ENCODE data around the gene GIGYF1. TPM values are rescaled to one million over a fixed set of nuclear protein-coding genes. Genes with fewer than 3 reads are reported as not detected.
"Not testable (repeated sequence)": the region's sequence is repeated elsewhere in the genome, so short reads cannot be mapped to it uniquely, and the experiment has no call there.

Gene GIGYF1
- total and polyA plus RNA-seq, 2 donors from 2014 or later: 11.6 to 51.3 TPM

DNA sequence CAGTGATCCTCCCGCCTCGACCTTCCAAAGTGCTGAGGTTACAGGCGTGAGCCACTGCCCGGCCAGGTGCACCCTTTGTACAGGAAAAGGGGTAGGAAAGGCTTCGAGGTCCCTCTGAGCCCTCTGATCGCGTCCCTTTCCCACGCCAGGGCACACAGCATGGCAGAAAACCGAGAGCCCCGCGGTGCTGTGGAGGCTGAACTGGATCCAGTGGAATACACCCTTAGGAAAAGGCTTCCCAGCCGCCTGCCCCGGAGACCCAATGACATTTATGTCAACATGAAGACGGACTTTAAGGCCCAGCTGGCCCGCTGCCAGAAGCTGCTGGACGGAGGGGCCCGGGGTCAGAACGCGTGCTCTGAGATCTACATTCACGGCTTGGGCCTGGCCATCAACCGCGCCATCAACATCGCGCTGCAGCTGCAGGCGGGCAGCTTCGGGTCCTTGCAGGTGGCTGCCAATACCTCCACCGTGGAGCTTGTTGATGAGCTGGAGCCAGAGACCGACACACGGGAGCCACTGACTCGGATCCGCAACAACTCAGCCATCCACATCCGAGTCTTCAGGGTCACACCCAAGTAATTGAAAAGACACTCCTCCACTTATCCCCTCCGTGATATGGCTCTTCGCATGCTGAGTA is 12.7 kb upstream of the GIGYF1 start:
- peaks cover 0 to 2% (median 0%) of the 10 kb centered on the region in 3 donors for H3K36me3 ChIP-seq (ENCODE audit: control insufficient read depth in 2 of 3, insufficient read depth in 3 of 3, low read length in 3 of 3)
- intact Hi-C loops (cut with DNase I): no loop called here
- TF ChIP-seq, protein P1, sequence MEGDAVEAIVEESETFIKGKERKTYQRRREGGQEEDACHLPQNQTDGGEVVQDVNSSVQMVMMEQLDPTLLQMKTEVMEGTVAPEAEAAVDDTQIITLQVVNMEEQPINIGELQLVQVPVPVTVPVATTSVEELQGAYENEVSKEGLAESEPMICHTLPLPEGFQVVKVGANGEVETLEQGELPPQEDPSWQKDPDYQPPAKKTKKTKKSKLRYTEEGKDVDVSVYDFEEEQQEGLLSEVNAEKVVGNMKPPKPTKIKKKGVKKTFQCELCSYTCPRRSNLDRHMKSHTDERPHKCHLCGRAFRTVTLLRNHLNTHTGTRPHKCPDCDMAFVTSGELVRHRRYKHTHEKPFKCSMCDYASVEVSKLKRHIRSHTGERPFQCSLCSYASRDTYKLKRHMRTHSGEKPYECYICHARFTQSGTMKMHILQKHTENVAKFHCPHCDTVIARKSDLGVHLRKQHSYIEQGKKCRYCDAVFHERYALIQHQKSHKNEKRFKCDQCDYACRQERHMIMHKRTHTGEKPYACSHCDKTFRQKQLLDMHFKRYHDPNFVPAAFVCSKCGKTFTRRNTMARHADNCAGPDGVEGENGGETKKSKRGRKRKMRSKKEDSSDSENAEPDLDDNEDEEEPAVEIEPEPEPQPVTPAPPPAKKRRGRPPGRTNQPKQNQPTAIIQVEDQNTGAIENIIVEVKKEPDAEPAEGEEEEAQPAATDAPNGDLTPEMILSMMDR (IDR thresholded peaks at IDR 0.05; ENCODE audit: borderline replicate concordance, extremely low read depth, insufficient read depth): no peak
- peak overlapping the region; percentile 6 to 85 (median 65) for H3K9ac ChIP-seq (ENCODE audit: low read length in 3 of 3)
- peak overlapping the region in 1 of 2 donors; percentile 69 for H3K27ac ChIP-seq (ENCODE audit: low read depth in 2 of 2, low read length in 2 of 2)
- DNase-seq (peak in 3 of 5 donors; percentile 46 to 85 (median 74)), FAIRE-seq (no peak)
- H3K27me3 ChIP-seq (ENCODE audit: control insufficient read depth, insufficient read depth, low read length): no peaks in the 10 kb centered on the region
- H3K9me3 ChIP-seq (ENCODE audit: control insufficient read depth in 2 of 3, insufficient read depth in 1 of 3, low read length in 3 of 3): no peaks in the 10 kb centered on the region
- H3K4me1 ChIP-seq (ENCODE audit: control insufficient read depth in 2 of 3, insufficient read depth in 2 of 3, low read depth in 1 of 3, low read length in 3 of 3): peaks cover 0 to 12% (median 0%) of the 10 kb centered on the region in 3 donors
- peak overlapping the region; percentile 84 to 89 (median 89) for H3K4me3 ChIP-seq (ENCODE audit: low read length in 3 of 3)

DNA sequence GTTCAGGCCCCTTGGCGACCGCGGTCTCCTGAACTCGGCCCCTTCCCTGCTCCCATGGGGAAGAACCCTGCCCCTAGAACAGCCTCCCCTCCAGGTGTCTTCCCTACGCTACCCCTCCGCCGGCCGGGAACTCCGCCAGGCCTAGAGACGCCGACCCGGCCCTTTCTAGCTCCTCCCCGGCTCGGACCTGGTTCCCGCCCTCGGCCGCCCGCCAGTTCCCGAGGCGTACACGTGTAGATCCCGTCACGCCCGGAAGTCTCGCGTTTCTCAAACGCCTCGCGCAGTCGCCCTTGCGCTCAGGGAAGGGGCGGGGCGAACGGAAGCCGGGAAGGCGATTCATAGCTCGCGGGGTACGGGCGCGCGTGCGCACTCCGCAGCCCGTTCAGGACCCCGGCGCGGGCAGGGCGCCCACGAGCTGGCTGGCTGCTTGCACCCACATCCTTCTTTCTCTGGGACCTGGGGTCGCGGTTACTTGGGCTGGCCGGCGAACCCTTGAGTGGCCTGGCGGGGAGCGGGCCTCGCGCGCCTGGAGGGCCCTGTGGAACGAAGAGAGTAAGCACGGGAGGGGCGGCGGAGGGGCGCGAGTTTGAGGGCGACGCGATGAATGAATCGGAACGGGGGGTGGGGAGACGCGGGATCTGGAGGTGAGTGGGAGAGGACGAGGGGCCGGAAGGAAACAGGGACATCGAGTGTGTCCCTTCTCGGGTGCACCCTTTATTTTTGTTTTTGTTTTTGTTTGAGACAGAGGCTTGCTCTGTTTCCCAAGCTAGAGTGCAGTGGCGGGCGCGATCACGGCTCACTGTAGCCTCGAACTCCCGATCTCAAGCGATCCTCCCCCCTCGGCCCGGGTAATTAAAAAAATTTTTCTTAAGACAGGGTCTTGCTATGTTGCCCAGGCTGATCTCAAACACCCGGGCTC is 12.0 kb upstream of the GIGYF1 start, which contains the start of gene POP7:
TSS of gene POP7 (plus strand) at position 369 of the 919 bp plus-strand sequence. CDS start 710 bp downstream, outside the sequence.
- DNase-seq: peak; percentile 99
- Histone ChIP-seq H3K9me3 (ENCODE audit: control insufficient read depth in 2 of 3, insufficient read depth in 1 of 3, low read length in 3 of 3) (no peaks in the 10 kb centered on the region), H3K27ac (ENCODE audit: low read depth in 2 of 2, low read length in 2 of 2) (peak within 1 kb of the TSS; percentile 90), H3K36me3 (ENCODE audit: control insufficient read depth in 2 of 3, insufficient read depth in 3 of 3, low read length in 3 of 3) (peaks cover 0 to 2% (median 0%) of the 10 kb centered on the region in 3 donors), H3K9ac (ENCODE audit: low read length in 3 of 3) (peak within 1 kb of the TSS; percentile 65 to 88 (median 71)), H3K4me3 (ENCODE audit: low read length in 3 of 3) (peak within 1 kb of the TSS; percentile 84 to 89 (median 89)), H3K4me1 (ENCODE audit: control insufficient read depth in 2 of 3, insufficient read depth in 2 of 3, low read depth in 1 of 3, low read length in 3 of 3) (peaks cover 0 to 12% (median 0%) of the 10 kb centered on the region in 3 donors), H3K27me3 (ENCODE audit: control insufficient read depth, insufficient read depth, low read length) (no peaks in the 10 kb centered on the region)
- TF ChIP-seq, protein P1 (IDR thresholded peaks at IDR 0.05; ENCODE audit: borderline replicate concordance, extremely low read depth, insufficient read depth): no peak
- FAIRE-seq: peak; percentile 62
- intact Hi-C loops (cut with DNase I): no loop called here

DNA sequence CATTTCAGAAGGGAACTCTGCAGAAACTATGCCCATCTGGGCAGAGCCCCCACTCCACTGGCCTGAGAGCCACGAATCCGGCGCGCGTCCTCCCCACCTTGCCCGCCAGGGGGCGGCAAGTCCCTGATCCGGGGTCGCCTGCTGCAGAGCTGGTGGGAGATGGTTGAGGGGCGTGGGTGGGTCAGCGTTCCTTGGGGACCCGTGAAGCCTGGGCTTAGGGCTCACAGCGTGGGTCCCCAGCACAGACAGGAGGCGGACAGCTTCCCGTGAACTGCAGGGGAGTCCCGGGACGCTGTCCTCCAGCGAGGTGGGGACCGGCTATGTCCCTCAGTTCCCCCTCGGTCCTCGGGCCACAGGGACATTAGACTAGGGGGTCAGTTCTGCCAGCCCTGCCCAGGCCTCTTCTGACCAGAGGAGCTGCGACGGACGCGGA is 11.3 kb upstream of the GIGYF1 start:
- FAIRE-seq: no peak
- Histone ChIP-seq H3K9me3 (ENCODE audit: control insufficient read depth in 2 of 3, insufficient read depth in 1 of 3, low read length in 3 of 3) (no peaks in the 10 kb centered on the region), H3K4me1 (ENCODE audit: control insufficient read depth in 2 of 3, insufficient read depth in 2 of 3, low read depth in 1 of 3, low read length in 3 of 3) (peaks cover 0 to 12% (median 0%) of the 10 kb centered on the region in 3 donors), H3K27ac (ENCODE audit: low read depth in 2 of 2, low read length in 2 of 2) (peak overlapping the region; percentile 90), H3K36me3 (ENCODE audit: control insufficient read depth in 2 of 3, insufficient read depth in 3 of 3, low read length in 3 of 3) (peaks cover 0 to 2% (median 0%) of the 10 kb centered on the region in 3 donors), H3K4me3 (ENCODE audit: low read length in 3 of 3) (peak overlapping the region; percentile 84 to 89 (median 89)), H3K9ac (ENCODE audit: low read length in 3 of 3) (peak overlapping the region; percentile 13 to 88 (median 50)), H3K27me3 (ENCODE audit: control insufficient read depth, insufficient read depth, low read length) (no peaks in the 10 kb centered on the region)
- TF ChIP-seq, protein P1 (IDR thresholded peaks at IDR 0.05; ENCODE audit: borderline replicate concordance, extremely low read depth, insufficient read depth): peak; percentile 70
- intact Hi-C loops (cut with DNase I): no loop called here
- peak; percentile 88 to 93 (median 90) for DNase-seq

DNA sequence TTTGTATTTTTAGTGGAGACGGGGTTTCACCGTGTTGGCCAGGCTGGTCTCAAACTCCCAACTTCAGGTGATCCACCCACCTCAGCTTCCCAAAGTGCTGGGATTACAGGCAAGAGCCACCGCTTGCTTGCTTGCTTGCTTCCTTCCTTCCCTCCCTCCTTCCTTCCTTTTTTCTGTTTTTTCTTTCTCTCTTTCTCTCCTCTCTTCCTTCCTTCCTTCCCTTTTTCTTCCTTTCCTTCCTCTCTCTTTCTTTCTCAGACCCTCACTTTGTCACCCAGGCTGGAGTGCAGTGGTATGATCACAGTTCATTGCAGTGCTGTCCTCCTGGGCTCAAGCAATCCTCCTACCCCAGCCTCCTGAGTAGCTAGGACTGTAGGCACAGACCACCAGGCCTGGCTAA is 7.0 kb upstream of the GIGYF1 start:
- H3K36me3 ChIP-seq (ENCODE audit: control insufficient read depth in 2 of 3, insufficient read depth in 3 of 3, low read length in 3 of 3); H3K9ac ChIP-seq (ENCODE audit: low read length in 3 of 3); FAIRE-seq; DNase-seq; H3K4me1 ChIP-seq (ENCODE audit: control insufficient read depth in 2 of 3, insufficient read depth in 2 of 3, low read depth in 1 of 3, low read length in 3 of 3); H3K27ac ChIP-seq (ENCODE audit: low read depth in 2 of 2, low read length in 2 of 2); H3K9me3 ChIP-seq (ENCODE audit: control insufficient read depth in 2 of 3, insufficient read depth in 1 of 3, low read length in 3 of 3); H3K27me3 ChIP-seq (ENCODE audit: control insufficient read depth, insufficient read depth, low read length); intact Hi-C loops (cut with DNase I); H3K4me3 ChIP-seq (ENCODE audit: low read length in 3 of 3): not testable (repeated sequence)
